Bone marrow (tissue), 2 donors: ENCODE data around the gene SCAF4.
"Not testable (repeated sequence)": the region's sequence is repeated elsewhere in the genome, so short reads cannot be mapped to it uniquely, and the experiment has no call there.

Source experiments
- DNase-seq, 2 donors: peaks; one replicate each; lab custom pipeline; 2025; lab: John Stamatoyannopoulos, UW

SCAF4 gene

GRCh38 chr21:31737586-31738397 is 5.9 kb upstream of the SCAF4 start:
- not testable (repeated sequence) for DNase-seq

GRCh38 chr21:31735511-31735992 is 3.6 kb upstream of the SCAF4 start:
- no peak for DNase-seq

GRCh38 chr21:31733551-31734149 is 1.7 kb upstream of the SCAF4 start:
- DNase-seq: no peak

- DNase-seq: no peak
These were observed 956 bp upstream of the SCAF4 start for GRCh38 chr21:31732597-31733550.

GRCh38 chr21:31731056-31731856 is 662 bp downstream of the SCAF4 start:
- DNase-seq: peak; percentile 38 to 46

- DNase-seq: no peak
These were observed 1.2 kb downstream of the SCAF4 start for GRCh38 chr21:31730712-31731055.

GRCh38 chr21:31729622-31730343 is 2.1 kb downstream of the SCAF4 start:
- DNase-seq: no peak

- no peak for DNase-seq
These were observed 3.0 kb downstream of the SCAF4 start for GRCh38 chr21:31728952-31729351.

- no peak for DNase-seq
These were observed 3.7 kb downstream of the SCAF4 start for GRCh38 chr21:31728191-31728590.

GRCh38 chr21:31727181-31727580 is 4.7 kb downstream of the SCAF4 start:
- DNase-seq: no peak

- DNase-seq: no peak
These were observed 5.5 kb downstream of the SCAF4 start for GRCh38 chr21:31726407-31726806.

- no peak for DNase-seq
These were observed 6.6 kb downstream of the SCAF4 start for GRCh38 chr21:31725202-31725839.

- no peak for DNase-seq
These were observed 7.4 kb downstream of the SCAF4 start for GRCh38 chr21:31724552-31724951.

GRCh38 chr21:31721381-31721780 is 10.5 kb downstream of the SCAF4 start:
- no peak for DNase-seq

GRCh38 chr21:31720739-31721138 is 11.2 kb downstream of the SCAF4 start:
- no peak for DNase-seq

GRCh38 chr21:31720330-31720729 is 11.6 kb downstream of the SCAF4 start:
- no peak for DNase-seq

- no peak for DNase-seq
These were observed 15.8 kb downstream of the SCAF4 start for GRCh38 chr21:31716106-31716505.

- no peak for DNase-seq
These were observed 17.1 kb downstream of the SCAF4 start for GRCh38 chr21:31714741-31715365.

GRCh38 chr21:31713973-31714740 is 17.8 kb downstream of the SCAF4 start:
- no peak for DNase-seq
